GM21423 (cell line): ENCODE measurements around the gene RASA4.
"Not testable (repeated sequence)": the region's sequence is repeated elsewhere in the genome, so short reads cannot be mapped to it uniquely, and the experiment has no call there.

Experiments
- ATAC-seq: cut with Tn5 transposase; IDR thresholded peaks from one replicate; pipeline ENCODE4 v1.9.1; 2021; ENCODE audit warnings: mild to moderate bottlenecking, moderate library complexity; ENCODE audit not compliant: unreplicated experiment

The RASA4 gene

DNA sequence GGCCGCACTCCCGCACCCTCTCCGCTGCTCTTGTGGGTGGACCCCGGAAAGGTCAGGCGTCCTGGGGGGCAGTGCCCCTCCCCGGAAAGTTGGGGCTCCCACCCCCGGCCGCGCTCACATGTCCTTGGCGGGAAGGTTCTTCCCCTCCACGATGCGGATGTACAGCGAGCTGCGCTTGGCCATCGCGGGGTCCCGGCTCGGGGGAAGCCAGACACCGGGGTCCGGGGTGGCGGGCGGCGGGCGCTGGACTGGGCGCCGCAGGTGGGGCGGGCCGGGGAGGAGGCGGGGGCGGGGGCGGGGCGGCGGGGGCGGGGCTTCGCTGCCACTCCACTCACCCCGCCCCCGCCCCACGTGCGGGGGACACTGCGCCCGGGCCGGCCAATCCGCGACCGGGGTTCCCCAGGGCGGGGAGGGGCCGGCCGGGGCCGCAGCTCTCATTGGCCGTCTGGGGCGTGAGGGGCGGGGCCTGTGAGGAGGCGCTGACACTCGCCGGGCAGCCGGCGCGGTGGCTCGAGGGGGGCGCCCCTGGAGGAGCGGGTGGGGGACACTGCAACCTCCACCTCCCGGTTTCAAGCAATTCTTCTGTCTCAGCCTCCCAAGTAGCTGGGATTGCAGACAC lies at the start of gene RASA4:
Gene RASA4, minus strand, starts transcription at position 250 of the 619 bp plus-strand sequence. Its CDS starts 67 bp downstream, at position 183.
- peak; percentile 68 for ATAC-seq

- ATAC-seq: not testable (repeated sequence)
Observed at GRCh38 chr7:102664765-102665164, 48.2 kb upstream of the RASA4 start.

GRCh38 chr7:102649924-102650323 lies 33.4 kb upstream of the RASA4 start, which contains the start of gene SPDYE2B:
SPDYE2B (plus strand) TSS chr7:102650319; CDS start chr7:102652349, 2,030 bp downstream.
- not testable (repeated sequence) for ATAC-seq

DNA sequence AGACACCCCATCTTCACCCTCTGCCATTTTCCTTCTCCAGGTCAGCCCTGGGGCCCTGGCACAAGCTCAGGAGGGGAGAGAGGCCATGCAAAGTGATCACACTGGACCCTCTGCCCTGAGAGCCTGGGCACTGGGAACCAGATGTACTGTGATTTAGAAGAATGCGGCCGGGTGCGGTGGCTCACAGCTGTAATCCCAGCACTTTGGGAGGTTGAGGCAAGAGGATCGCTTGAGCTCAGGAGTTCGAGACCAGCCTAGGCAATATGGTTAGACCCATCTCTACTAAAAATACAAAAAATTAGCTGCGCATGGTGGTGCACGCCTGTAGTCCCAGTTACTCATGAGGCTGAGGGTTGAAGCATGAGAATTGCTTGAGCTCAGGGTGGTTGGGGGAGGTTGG lies 31.3 kb upstream of the RASA4 start:
- ATAC-seq: not testable (repeated sequence)

GRCh38 chr7:102643404-102643803 lies 26.8 kb upstream of the RASA4 start:
- ATAC-seq: not testable (repeated sequence)

GRCh38 chr7:102642691-102643090 lies 26.1 kb upstream of the RASA4 start, which contains the start of gene UPK3BL1:
UPK3BL1 (minus strand) TSS chr7:102642791; CDS start chr7:102642741, 50 bp downstream.
- not testable (repeated sequence) for ATAC-seq

DNA sequence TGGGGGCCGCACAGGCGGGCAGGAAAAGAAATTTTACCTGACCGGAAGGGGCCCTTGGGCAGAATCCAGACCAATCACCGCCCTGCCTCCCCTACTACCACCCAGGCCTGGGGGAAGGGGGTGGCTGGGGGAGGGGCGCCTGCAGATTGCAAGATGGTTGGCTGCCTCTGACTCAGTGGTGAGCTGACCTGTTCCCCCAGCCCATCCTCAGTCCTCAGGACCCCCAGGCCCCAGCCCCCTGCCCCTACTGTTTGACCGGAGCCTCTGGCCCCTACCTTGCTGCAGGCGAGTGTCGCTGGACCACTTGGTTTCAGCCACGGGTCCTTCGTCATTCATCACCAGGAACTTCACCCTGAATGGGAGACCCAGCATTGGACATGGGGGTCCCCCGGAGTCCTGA lies 22.3 kb upstream of the RASA4 start:
- not testable (repeated sequence) for ATAC-seq

GRCh38 chr7:102636956-102637355 lies 20.4 kb upstream of the RASA4 start:
- not testable (repeated sequence) for ATAC-seq

DNA sequence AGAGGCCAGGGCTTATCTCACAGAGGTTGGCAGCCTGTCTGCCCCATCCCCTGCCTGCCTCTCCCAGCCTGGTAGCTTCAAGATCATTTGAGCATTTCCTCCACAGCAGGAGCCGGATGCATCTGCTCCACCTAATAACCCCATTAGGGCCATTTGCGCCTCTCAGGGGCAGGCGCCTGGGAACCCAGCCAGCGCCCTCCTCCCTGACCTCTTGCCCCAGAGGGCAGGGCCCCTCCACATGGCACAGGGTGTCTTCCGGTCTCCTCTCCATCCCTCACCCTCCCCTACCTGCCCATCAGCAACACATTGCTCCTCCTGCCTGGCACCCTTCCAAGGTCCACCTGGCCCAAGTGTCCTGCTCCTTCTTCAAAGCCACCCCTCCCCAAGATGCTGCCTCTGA lies 18.8 kb upstream of the RASA4 start:
- ATAC-seq: not testable (repeated sequence)

GRCh38 chr7:102634299-102634698 lies 17.7 kb upstream of the RASA4 start:
- not testable (repeated sequence) for ATAC-seq

DNA sequence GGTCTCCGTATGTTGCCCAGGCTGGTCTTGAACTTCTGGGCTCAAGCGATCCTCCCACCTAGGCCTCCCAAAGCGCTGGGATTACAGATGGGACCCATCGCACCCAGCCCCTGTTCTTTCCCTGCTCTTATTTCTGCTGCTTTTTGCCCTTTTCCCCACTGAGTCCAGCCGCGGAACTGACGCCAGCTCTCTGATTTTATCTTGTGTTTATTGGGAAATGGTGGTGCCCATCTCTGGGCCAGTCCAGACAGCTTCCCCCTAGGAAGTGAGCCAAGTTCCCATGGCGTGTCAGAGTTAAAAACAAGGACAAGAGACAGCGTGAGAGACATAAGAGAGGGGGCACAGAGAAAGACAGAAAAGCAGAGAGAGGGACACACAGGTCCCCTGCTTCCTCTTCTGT lies 14.1 kb upstream of the RASA4 start:
- not testable (repeated sequence) for ATAC-seq

DNA sequence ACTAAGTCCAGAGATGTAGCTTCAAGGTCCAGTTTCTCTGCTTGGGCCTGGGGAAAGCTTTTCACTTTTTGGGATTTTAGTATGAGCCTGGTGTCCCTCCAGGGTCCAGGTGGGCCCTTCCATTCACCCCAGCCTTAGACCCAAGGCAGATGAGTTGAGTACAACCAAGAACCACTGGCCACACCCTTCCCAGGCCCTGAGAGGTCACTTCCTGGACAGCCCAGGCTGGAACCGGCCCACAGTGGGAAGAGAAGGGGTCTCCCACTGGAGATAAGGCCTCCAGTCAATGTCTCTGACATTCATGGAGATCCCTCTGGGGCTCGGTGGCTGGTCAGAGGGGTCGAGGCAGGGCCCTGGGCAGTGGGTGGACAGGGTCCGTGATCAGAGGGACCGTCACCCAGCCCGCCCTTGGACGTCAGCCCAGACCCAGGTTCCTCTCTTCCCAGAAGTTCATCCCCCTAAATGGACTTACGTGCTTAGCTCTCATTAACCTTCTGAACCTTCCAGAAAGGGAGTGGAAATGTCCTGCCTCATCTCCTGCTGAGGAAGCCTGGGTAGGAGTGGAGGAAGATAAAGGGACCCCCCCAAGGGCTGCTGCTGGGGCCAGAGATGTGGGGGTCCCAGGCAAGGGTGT lies 10.8 kb upstream of the RASA4 start:
- not testable (repeated sequence) for ATAC-seq

DNA sequence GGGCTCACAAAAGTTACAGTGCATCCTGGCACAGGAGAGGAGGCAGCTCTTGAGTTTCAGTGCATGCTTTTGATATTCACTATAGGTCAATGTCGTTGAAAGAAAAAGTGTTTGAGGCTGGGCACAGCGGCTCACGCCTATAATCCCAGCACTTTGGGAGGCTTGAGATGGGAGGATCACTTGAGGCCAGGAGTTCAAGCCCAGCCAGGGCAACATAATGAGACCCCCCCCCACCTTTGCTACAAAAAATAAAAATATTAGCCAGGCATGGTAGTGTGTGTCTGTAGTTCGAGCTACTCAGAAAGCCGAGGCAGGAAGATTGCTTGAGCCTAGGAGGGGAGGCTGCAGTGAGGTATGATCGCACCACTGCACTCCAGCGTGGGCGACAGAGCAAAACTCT lies 1.6 kb upstream of the RASA4 start:
- not testable (repeated sequence) for ATAC-seq

GRCh38 chr7:102615930-102616329 lies 626 bp downstream of the RASA4 start:
- ATAC-seq: not testable (repeated sequence)

DNA sequence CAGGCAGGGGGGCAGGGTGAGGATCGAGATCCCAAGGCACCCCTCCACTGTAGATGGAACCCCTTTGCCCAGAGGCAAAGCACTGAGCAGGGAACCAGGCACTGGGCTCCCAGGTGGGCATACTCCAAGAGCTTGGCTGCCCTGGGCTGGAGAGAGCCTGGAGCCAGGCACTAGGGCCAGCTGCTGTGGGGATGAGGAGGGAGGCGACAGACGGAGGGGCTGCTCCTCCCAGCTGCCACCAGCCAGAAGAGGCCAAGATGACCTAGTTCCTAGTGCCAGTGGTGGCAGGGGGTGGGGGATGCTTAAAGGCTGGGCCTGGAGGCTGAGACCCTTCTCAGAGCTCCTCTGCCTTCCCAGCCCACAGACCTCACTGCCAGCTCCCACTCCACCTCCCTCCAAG lies 1.7 kb downstream of the RASA4 start:
- ATAC-seq: not testable (repeated sequence)

- peak; percentile 20 for ATAC-seq
Observed at GRCh38 chr7:102614346-102614697, 2.2 kb downstream of the RASA4 start.

DNA sequence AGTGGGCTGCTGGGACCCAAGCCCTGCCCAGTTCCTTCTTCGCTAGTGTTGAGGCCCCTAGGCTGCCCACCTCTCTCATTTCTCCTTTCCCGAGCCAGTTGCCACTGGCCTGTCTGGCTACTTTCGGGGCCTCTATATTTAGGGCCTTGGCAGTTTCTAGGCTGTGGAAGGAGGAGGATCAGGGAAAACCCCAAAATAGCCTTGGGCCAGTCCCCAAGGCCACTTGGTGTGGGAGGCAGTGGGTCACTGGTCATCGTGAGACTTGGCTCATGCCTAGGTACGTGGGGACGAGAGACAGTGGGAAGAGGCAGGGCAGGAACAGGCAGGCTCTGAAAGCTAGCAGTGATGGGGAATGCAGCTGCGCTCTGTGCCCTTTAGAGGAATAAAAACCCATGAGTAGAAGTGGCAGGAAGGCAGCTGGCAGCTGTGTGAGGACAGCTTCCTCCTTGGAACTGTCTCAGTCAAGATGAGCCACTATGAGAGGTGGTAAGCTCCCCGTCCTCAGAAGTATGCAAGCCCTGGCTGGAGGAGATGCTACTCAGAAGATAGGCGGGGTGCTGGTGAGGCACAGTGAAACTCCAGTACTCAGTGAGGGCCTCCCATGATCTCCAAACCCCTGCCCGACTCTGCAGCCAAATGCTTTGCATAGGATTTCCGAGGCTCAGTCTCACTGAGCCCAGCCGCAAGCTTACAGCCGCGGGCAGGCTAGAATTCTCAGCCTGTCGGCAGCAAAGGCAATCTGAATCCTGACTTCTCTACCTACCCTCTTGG lies 2.8 kb downstream of the RASA4 start:
- ATAC-seq: peak; percentile 66

DNA sequence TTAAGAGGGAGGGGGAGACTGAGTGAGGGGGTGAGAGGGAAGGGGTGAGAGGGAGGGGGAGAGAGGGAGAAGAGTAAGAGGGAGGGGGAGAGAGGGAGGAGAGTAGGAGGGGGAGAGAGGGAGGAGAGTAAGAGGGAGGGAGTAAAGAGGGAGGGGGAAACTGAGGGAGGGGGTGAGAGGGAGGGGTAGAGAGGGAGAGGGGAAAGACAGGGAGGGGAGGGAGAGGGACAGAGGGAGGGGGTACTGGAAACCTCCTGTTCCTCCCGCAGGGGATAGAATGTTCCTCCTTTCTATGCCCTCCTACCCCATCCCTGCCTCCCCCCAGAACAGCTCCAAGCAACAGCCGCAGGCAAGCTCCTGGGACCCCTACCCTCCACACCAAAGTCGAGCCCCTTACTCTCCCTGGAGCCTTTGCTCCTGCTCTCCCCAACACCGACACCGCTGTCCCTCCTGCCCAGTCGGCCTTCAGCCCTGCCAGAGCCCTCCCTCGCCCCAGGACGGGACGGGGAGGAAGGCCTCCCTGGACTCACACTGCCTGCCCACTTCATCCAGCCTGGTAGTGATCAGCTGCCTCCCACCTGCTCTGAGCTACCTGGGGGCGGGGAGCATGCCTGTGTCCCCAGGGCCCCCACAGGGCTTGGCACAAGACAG lies 4.8 kb downstream of the RASA4 start:
- not testable (repeated sequence) for ATAC-seq

GRCh38 chr7:102611013-102611674 lies 5.4 kb downstream of the RASA4 start:
- peak; percentile 32 for ATAC-seq

GRCh38 chr7:102610441-102610840 lies 6.1 kb downstream of the RASA4 start:
- ATAC-seq: not testable (repeated sequence)
